HK-2 (cell line): ENCODE results near the gene MYO1D.
"Not testable (repeated sequence)": the region's sequence is repeated elsewhere in the genome, so short reads cannot be mapped to it uniquely, and the experiment has no call there.

Experiments used
- DNase-seq: peaks from one replicate; pipeline ENCODE4 v3.0.0-alpha.2; 2018; ENCODE audit not compliant: unreplicated experiment

The MYO1D gene

GRCh38 chr17:32529604-32530003 is 347.3 kb downstream of the MYO1D start:
- no peak for DNase-seq

GRCh38 chr17:32528825-32529224 is 348.1 kb downstream of the MYO1D start:
- DNase-seq, result no peak

- DNase-seq, result no peak
Observed at GRCh38 chr17:32527146-32527545, 349.8 kb downstream of the MYO1D start.

GRCh38 chr17:32525122-32525521 is 351.8 kb downstream of the MYO1D start:
- no peak for DNase-seq

GRCh38 chr17:32524553-32524880 is 352.4 kb downstream of the MYO1D start:
- not testable (repeated sequence) for DNase-seq

GRCh38 chr17:32523827-32524552 is 352.9 kb downstream of the MYO1D start:
- DNase-seq, result no peak

DNA sequence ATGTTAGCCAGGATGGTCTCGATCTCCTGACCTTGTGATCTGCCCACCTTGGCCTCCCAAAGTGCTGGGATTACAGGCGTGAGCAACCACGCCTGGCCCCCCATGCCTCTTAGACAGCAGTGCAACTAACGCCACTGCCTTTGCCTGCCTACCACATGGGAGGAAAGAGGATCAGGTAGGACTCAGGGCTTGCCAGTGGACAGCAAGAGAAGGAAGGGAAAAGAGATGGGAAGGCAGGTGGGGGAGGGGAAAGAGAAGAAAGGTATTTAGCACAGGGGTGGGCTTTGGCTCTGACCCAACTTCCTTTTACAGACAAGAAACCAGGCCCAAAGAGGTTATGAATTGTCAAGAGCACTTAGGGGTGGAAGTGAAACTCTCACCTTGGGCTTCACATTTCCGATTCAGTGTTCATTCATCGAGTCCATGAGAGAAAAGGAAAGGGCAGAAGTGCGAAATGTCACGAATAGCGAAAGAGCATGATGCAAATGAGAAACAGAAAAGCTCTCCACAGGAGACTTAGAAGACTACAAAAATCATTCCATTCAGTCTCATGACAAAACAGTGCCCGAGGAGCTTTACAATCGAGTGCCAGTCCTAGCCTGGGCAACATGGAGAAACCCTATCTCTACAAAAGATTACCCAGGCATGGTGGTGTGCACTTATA is 353.8 kb downstream of the MYO1D start:
- DNase-seq, result no peak

DNA sequence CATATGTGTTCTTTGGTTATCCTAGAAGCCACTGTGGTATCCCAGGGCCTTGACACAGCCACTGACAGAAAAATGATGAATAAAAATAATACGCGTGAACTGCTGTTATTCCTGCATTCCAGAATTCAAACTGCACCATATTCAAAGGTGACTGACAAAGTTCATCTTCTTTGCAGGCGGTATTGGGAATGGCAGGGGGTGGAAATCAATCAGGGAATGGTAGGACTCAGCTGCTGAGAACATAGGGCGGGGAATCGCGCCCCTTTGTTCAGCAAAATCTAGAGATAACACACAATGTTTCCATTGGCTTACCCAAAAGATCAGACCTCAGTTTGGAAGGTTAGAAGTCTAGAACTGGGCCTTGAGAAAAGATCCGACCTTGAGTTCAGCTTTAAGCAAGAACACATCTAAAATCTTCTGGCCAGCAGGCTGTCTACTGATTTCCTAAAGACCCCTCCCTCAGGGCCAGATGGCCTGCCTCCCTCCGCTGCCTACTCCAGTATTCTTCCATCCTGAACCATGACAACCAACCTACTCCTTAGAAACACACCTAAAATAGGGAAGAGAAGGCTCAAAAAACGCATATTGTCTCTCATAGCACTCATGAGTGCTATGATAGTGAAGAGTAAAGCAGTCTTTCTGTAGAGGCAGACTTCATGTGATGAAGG is 356.1 kb downstream of the MYO1D start:
- DNase-seq, result no peak

GRCh38 chr17:32520104-32520701 is 356.7 kb downstream of the MYO1D start:
- DNase-seq, result no peak

DNA sequence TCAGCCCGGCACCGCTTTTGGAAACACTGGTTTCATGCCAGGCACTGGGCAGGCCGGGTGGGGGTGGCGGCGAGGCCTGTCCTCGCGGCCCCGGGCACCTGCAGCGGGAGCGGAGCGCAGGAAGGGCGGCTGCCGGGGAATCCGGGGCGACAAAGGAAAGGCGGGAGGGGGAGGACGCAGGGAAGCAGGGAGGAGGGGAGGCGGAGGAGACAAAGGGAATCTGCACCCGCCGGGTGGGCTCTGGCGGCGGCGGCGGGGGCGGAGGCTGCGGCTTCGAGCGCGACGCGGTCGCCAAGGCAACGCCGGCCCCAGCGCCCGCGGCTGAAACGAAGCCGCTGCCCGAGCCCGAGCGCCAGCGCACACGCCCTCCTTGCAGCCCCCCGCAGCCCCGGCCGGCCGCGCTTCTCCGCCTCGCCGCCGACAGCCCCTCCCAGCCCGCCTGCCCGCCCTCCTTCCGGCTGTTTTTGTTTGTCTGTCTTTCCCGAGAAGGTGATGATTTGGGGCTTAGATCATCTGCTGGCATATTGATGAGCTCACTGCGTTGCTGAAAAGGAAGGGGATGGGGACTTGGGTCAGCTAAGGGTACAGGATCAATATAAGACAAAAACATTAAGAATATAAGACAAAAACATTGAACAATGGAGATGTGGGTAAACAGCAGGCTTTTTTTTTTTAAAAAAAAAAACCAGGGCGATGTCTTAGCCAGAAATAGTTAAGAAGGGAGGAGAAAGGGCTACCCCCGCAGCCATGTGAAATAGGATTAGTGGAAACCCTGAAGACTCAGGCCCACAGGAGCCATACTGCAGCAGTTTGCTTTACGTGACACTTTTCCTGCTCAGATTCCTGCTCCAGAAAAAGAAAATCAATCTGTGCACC is 357.5 kb downstream of the MYO1D start:
- DNase-seq, result no peak

- DNase-seq, result no peak
Observed at GRCh38 chr17:32518646-32519227, 358.2 kb downstream of the MYO1D start.

GRCh38 chr17:32517982-32518381 is 358.9 kb downstream of the MYO1D start:
- no peak for DNase-seq

- no peak for DNase-seq
Observed at GRCh38 chr17:32516940-32517701, 359.8 kb downstream of the MYO1D start.

DNA sequence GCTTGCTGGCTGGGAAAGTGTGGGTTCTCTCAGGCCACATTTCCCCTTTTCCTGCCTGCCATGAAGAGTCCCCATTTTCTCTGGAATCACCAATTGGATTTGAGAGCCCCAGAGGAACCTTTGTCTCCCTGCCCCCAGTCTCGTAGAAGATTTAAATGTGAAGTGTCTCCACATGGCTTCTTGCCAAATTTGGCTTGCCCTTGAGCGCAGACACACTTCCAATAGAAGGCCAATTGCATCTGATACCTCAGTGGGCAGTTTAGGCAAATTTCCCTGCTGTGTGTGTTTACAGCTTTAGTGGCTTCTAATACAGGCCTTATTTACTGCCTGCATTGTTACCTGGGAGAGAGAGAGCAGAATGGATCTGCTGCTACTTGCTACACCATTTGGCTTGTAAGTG is 360.5 kb downstream of the MYO1D start:
- DNase-seq, result no peak

DNA sequence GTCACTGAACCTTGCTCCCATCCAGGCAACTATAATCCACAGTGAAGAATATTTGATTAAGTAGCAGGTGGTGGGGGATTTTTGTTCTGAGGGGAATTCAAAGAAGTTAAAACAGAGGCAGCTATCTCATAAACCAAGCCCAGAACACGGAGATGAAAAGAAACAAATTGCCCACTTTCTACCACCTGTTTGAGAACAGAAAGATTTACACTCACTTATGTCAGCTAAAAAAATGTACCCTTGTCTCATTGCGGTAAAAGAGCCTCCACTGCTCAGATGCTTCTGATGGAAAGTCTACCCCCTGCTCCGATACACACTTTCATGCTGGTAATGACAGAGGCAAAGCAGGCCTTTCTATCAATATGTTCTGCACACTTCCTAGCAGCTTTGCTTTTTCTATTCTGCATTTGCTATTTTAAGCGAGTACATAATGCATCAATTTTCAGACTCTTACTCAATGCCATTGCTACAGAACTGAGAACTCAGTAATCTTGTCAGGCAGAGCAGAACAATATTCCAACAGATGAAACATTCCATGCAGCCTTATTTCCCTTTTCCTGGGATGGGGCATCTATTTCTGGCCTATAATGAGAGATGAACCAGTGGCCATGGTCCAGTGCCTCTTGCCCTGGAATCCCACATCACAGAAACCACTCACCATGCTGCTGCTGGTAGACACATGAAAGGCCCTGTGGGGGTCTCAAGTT is 361.1 kb downstream of the MYO1D start:
- no peak for DNase-seq

GRCh38 chr17:32514606-32515005 is 362.3 kb downstream of the MYO1D start:
- no peak for DNase-seq

DNA sequence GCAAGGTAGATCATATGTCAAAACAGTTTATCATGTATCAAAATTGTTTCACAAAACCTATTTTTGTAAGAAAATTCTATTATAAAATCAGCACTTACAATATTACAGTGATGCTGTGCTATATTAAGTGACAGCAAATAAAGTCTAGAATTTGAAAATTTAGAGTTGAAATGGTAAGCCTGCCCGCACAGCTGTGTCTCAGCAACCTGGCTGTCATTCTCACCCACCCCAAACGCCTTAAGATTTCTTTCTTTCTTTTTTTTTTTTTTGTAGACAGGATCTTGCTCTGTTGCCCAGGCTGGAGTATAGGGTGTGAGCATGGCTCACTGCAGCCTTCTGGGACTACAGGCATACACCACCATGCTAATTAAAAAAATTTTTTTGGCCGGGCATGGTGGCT is 363.3 kb downstream of the MYO1D start:
- no peak for DNase-seq

DNA sequence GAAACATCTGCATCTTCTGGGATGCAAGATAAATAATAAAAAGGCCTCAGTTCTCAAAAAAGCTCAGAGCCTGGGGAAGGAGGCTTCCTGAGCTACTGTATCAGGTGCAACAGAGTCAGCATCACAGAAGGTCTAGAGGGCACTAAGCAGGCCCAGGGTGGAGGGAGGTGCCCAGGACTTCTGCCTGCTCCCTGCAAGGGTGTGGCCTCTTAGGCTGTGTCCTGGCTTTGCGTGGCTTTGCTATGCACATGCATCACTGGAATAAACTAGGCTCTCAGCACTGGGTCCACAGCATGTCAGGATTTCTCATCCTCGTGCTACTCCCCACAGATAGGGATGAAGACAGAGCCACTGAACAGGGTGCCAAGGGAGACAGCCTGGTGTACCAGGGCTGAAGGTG is 364.6 kb downstream of the MYO1D start:
- DNase-seq, result no peak

- DNase-seq, result no peak
Observed at GRCh38 chr17:32510466-32510865, 366.5 kb downstream of the MYO1D start.

DNA sequence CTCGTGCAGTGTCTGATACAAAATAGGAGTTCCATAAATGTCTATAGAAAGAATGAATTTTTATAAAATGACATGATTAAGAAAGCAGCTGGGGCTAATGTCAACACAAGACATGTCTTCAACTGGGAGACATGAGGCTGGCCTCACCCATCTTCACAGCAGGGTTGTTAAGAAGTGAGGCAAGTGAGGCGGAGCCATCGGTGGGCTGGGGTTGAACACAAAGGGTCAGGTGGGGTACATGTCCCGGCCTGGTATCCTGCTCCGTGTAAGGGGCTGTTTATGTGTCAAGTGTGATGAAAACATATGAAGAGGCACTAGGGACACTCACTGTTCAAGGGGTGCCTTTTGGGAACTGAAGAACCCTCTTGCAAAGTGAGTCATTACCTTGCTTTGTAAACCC is 368.0 kb downstream of the MYO1D start:
- DNase-seq, result no peak
